GM19372 (cell line): Measurements from ENCODE around the gene ITGB8.

Source experiments
- ATAC-seq: cut with Tn5 transposase; IDR thresholded peaks from one replicate; pipeline ENCODE4 v1.9.1; 2021; ENCODE audit warnings: mild to moderate bottlenecking, low read depth, moderate library complexity; ENCODE audit not compliant: unreplicated experiment

Gene ITGB8

DNA sequence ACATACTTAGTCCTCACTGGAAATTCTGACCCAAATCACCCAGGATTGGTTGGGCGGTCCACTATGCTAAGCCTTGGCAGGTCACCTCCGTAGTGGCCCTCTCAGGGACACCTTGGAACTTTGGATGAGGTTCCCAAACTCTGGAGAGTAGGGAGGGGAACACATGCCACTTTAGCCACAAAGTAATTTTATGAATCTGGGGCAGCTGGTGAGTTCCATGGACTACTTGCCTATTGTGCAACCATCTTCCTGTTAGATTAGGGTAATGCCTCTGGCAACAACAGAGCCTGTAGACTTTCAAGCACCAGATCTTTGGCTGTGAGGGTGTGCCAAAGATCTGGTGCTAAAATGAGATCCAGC is 77.7 kb downstream of the ITGB8 start:
- no peak for ATAC-seq

DNA sequence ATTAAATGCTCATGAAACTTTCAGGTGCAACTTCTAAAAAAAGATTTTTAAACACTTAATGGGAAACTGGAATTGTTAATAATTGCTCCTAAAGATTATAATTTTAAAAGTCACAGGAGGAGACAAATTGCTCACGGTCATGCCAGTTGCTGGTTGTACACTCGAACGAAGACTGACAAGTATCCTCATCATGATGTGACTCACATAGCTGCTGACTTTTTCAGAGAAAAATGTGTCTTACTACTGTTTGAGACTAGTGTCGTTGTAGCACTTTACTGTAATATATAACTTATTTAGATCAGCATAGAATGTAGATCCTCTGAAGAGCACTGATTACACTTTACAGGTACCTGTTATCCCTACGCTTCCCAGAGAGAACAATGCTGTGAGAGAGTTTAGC is 79.3 kb downstream of the ITGB8 start:
- no peak for ATAC-seq

DNA sequence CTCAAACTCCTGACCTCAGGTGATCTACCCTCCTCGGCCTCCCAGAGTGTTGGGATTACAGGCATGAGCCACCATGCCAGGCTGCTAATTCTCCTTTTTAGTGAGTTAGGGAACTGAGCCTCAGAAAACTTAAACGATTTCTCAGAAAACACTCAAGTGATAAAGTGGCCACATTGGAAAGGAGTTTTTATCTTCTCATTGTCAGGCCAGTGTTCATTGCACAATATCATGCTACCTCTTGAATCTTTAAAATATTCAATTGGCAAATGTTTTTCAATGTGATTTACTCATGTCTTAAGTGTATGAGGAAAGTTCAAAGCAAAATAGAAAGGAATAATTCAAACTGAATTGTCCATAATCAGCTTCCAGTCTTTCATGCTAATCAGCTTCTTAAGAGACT is 80.7 kb downstream of the ITGB8 start:
- no peak for ATAC-seq

DNA sequence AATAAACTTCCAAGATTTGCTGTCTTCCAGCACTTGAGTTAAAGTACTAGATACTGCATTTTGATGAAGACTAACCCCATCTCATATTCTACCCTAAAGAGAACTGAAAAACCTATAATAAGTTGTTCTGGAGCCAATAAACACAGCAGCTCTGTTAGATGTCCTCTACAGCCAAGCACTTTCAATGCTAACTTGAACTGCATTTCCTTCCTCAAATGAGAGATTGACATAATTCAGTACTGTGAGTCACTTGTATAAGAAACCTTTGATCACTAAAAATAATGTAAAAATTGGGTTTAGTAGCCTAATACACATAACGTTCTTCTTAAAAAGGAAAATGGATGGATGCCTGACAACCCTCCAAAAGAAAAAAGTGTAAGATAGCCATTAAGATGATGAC is 81.3 kb downstream of the ITGB8 start:
- no peak for ATAC-seq

DNA sequence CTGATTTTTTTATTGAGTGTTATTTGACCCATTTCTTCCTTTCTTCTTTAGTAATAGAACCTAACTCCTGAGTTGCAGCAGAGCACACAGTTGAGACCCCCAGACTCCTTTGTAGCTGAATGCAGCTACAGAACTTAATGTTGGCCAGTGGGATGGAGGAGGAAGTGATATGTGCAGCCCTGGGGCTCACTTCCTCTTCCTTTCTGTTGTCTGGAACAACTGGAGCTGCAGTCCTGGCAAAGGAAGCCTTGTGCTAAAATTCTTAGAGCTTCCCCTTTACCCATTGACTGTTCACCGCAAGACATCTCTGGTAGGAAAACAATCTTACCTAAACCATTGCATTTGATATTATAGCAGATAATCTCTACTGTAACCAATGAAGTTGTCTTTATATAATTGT is 86.6 kb downstream of the ITGB8 start:
- ATAC-seq: no peak

DNA sequence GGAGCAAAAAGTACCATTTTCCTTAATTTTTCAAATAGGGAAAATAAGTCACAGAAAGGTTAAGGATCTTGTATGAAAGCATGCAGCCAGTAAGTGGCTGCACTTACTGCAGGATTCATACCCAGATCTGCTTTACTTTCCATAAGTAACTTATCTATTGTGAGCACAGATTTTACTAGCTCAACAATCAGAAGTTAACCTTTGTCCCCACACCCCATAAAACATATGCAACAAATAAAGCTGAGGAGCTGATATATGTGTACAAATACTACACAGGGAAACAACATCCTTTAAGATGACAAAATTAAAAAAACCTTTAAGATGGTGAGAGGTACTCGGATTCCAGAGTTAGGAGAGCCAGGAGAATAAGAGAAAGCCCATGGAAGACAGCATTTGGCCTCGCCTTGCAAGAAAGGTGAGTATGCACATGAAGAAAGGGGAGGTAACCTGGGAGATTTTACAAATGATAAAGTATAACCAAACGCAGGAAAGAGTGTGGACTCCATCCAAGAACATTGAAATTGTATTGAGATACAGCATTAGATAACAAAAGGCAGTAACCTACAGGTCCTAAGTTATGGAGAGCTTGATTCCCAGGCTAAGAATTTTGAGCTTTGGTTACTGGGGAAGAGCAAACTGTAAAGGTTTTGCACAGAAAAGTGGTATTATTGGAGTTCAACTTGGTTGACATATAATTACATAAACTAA is 87.1 kb downstream of the ITGB8 start:
- ATAC-seq: no peak

DNA sequence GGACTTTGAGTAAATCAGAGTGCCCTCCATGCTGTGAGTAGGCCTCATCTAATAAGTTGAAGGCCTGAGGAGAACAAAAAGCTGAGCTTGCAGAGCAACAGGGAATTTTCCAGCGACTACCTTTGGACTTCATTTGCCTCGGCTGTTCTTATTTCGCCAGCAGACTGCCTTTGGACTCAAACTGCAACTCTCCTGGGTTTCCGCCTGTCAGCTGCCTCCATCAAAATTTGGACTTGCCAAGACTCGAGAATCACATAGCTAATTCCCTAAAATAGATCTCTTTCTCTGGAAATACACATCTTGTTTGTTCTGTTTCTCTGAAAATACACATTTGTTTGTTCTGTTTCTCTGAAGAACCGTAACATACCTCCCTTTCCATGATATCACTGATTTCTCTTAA is 93.8 kb downstream of the ITGB8 start:
- no peak for ATAC-seq

DNA sequence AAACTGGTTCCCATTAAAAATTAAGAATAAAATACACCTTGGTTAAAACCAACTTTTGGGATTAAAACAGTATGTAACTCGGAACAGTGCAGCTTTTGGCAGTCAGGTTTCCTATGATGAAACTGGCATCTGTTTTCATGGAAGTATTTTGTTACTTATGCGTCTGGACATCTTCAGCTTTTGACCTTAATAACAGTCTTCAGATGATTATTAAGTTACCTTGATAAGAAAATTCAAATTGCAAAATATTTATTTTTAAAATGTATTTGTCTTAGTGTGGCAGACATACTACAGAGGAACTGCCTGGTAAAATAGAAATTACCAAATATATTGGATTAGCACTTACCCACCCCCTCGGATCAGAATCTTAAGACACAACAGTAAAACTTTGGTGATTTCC is 100.0 kb downstream of the ITGB8 start:
- no peak for ATAC-seq

DNA sequence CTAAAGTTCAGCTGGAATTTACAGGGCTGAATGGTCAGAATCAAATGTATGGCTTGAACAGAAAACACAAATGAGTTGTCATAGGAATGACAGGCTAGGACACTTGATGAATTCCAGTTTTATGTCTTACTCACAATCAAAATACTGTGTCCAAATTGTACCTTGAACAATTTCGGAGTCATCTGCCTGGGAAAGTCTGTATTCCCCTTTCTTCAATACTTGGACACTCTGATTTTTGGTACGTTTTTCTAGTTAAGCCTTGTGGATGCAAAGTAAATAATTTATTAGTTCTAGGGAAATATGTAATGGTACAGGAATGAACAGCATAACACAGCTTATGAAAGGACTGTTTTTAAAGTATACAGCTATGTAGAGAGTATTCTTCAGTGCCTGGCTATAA is 100.4 kb downstream of the ITGB8 start:
- ATAC-seq: no peak

DNA sequence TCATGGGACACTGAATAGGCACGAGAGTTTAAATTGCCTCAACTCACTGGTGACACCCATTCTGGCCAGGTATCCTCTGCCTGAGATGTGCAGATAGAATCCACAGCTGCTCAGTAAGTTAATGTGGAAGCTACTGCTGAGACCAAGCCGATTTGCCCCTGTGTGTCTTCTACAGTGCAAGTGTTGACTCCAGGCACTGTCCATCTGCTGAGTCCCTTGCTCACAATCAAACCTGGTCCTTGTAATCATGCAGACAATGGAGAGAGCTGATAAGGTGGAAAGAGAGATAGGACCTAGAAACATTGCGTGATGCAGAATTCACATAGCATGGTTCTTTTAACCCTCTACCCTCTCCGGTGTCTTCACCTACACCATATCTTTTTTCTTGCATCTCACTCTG is 101.4 kb downstream of the ITGB8 start:
- ATAC-seq: no peak

DNA sequence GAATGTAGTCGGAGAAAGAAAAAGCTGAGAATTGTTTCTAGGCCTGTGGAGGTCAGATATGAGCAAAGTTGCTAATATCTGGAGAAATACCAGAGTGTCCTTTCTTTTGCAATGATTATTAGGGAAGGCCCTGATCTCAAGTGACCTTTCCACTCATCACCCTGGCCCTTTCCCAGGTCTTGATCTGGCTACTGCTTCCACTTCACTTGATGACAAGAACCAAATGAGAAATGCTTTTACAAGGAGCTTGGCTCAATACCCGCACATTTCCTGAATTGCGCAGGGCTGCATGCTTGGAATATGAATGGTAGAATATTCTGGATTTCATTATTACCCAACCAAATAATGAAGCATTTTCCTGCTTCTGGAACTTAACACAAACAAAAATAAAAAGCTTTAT is 104.6 kb downstream of the ITGB8 start:
- no peak for ATAC-seq

DNA sequence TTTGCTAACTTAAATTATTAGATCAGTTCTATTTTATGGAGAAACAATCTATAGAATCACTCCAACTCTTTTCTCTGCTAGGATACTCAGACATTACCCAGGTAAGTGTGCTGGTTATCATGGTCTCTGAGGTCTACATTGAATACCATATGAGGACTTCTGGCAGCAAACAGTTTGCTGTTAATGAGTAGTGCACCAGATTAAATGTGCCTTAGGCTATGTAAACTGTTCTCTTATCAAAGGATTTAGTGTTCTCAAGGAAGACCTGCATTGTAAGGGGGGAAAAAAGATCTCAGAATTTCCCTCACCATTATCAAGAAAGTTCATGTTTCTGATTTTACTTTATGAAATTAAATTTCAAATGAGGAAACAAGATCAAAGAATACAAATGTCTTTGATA is 107.5 kb downstream of the ITGB8 start:
- ATAC-seq: no peak

DNA sequence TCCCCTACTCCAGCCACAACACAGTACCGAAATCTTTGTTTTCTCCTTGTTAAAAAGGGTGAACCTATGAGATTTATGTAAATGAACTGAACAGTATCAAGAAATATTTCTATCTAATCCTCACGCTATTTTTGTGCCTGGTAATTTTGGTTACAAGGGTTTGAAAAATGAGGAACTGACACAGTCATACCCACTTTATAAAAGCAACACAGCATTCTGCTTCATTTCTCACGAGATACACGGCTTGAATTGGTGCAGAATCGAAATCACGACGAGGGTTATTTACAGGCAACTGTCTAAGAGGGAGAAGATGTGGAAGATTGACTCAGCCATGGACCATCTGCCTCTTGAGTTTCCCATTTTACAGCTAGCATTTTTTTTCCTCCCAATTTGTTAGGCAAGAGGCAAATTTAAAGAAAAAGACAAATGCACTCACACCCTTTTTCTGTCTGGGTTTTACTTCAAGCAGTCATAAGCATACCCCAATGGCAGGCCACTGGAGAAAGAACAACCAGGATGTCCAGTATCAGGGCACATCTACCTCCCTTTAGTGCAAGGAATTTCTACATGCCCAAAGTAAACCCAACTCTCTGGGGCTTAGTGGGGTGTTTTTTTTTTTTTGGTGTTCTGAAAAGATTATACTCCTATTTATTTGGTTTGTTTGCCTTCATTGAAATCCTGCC is 108.1 kb downstream of the ITGB8 start:
- peak; percentile 82 for ATAC-seq

DNA sequence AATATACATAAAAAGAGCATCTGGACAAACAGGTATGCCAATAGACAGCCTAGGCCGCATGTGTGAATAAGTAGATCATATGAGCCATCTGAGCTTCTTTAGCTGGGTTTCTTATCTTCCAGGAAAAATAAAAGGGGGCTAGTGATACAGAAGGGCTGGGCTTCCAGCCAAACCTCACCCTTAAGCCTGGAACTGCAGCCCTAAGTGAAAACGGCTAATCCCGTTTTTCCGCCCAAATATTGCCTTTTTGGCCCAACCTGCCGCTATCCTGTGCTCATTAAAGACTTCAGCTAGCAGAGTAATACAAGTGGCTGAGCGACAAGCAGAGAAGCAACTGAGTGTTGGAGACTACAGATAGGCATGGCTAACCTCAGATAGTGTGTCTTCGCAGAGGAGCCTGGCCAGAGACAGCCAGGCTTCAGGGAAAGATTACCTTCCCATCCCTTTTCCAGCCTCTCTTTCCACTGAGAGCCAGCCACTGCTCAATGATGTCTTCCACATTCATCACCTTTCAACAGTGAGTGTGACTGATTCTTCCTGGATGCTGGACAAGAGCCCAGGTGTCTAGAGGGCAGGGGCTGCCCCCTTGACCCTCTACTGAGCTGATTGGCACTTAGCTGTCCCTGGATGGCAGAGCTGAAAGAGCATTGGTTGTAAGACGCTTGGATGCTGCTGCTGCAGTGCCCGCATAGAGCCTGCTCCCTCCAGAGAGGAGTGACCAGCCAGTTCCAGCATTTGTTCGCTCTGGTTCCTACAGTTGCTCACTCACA is 108.9 kb downstream of the ITGB8 start:
- ATAC-seq: no peak

DNA sequence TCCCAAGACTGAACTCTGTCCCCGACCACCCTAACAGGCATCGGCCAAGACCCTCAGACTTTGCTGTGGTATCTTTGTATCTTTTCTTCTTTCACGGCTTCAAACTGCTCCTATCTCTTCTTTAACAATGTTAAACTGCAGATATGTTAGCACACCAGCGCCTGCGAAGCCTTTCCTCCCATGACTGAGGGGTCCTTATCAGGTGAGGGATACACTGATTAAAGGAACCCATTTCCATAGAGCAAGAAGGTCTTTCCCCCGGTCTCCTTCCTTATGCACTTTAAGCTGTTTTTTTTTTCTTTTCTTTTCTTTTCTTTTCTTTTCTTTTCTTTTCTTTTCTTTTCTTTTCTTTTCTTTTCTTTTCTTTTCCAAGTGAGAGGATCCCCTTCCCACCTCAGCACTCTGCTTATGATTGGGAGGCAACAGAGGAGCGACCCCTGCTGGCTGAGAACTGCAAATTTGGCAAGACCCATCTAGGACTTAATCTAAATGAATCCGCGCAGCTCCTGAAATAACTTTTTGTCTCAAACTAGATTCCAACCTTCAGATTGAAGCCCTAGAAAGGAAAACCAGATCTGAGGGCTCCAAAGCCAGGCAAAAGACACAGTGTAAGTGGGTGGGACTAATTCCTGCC is 109.9 kb downstream of the ITGB8 start:
- no peak for ATAC-seq

DNA sequence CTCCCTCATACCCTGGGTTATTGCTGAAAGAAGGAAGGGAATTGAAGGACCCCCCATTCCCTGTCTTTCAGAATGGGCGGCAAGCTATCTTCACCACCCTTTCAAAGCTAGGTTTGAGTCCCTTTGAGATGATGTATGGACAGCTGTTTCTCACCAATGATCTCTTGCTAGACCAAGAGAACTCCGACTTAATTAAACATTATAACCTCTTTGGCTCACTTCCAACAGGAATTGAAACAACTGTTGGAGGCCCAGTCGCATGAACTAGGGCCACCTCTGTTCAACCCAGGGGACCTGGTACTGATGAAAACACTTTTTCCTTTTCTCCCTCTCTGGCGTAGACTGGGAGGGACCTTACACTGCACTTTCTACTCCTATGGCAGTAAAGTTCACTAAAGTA is 110.6 kb downstream of the ITGB8 start:
- no peak for ATAC-seq

DNA sequence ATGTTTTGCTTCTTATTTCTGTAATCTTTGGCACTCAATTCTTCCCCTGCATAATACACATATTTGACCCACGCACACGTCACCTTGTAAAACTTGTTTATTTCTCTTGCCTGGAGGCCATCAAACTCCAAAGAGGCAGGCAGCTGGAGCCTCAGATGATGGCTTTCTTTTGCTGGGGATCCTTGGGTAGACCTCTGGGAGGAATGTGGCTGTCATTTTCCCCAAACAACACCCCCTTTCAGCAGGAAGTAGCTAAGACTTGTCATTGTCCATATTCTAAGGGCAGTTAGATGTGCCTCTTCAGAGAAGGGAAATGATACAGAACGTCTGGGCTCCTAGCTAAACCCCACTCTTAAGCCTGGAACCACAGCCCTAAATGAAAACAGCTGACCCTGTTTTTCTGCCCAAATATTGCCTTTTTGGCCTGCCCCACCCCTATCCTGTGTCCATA is 111.3 kb downstream of the ITGB8 start:
- no peak for ATAC-seq

DNA sequence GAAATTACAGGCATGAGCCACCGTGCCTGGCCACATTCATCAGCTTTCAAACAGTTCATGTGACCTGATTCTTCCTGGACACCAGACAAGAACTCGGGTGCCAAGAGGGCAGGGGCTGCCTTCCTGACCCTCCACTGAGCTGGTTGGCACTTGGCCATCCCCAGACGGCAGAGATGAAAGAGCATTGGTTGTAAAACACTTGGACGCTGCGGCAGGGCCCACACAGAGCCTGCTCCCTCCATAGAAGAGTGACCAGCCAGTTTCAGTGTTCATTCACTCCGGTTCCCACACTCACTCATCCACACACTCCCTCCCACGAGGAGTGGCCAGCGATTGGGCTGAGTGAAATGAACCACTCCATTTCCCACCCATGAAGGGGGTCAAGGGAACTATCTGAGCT is 112.3 kb downstream of the ITGB8 start:
- ATAC-seq: no peak

DNA sequence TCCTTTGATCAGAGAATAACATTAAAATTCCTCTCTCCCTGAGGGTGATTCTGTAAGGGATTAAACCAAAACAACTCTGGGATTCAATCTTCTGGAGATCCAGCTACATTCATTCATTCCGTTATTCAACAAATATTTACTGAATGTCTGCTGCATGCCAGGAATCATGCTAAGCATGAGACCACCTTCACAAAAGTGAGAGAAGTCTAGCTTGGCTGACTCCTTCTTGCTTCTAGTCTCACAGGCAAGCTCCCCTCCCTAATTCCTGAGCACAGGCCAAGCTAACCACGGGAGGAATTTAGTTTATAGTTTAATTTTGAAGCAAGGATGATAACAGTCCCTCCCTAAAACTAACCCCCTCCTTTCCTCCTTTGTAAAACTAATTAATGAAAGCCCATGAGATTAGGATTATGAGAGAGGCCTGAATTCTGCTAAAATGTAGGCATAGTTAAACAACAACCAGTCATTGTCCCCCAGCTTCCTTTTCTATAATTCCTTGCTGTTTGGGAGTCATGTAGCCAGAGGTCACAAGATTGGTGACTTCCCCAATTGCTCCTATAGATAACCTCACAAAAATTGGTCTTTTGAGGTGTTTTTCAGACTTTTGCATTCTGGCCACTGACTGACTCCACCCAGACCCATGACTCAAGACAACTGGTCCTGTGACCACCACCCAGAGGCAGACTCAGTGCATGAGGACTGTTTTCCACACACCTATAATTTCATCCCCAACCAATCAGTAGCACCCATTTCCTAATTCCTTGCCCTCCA is 113.5 kb downstream of the ITGB8 start:
- ATAC-seq: no peak

DNA sequence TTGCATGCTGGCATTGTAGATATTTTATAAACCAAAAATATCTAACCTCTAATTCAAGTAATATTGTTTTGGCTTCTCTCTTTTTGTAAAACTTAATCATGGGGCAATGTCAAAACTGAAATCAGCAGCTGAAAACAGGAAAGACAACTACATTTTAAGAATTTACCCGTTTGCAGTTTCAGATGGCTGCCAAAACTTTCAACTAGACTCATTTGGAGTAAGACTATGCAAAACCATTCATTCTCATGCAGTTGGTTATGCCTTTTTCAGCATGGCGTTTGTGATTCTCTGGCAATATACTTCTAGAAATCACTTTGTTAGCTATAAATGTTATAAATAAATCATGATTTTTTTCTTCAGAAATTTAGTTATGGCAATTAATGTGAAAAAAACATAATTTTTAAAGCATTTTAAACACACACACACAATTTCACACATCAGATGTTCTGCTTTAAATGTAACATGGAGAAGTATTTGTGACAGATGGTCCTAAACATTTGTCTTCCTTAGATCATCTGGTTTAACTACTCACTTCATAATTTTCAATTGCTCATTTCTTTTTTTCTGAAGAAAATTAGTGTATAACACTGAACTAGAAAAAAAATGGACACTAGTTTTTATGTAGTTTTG is 116.4 kb downstream of the ITGB8 start:
- peak; percentile 75 for ATAC-seq
